GM23248 (cell line): Measurements from ENCODE around the gene PDZD7. TPM values are rescaled to one million over a fixed set of nuclear protein-coding genes. Genes with fewer than 3 reads are reported as not detected.
A peak's percentile ranks its signal among the peaks of the same experiment; 100 is the strongest.

Experiments used
- DNase-seq: peaks from one replicate; pipeline ENCODE4 v3.0.0-alpha.2; 2015
- H2AFZ ChIP-seq: fragments of 200-600 bp; sonication (generic); 2 replicates; pipeline ENCODE4 v1.6.1; 2016; ENCODE audit warnings: antibody characterized with exemption
- H3F3A ChIP-seq: fragments of 200-600 bp; sonication (generic); 2 replicates; pipeline ENCODE4 v1.6.1; 2016; ENCODE audit warnings: mild to moderate bottlenecking, antibody characterized with exemption, mixed run types; ENCODE audit not compliant: insufficient read depth
- H3K27ac ChIP-seq: fragments of 200-600 bp; sonication (generic); 2 replicates; pipeline ENCODE4 v1.5.1; 2016; ENCODE audit warnings: mild to moderate bottlenecking
- H3K27me3 ChIP-seq: fragments of 200-600 bp; sonication (generic); replicated peaks from 2 replicates; pipeline ENCODE4 v1.6.1; 2016; ENCODE audit warnings: mild to moderate bottlenecking; ENCODE audit not compliant: insufficient read depth
- H3K36me3 ChIP-seq: fragments of 200-600 bp; sonication (generic); 2 replicates; pipeline ENCODE4 v1.6.1; 2016; ENCODE audit warnings: low read depth, mild to moderate bottlenecking
- H3K4me1 ChIP-seq: fragments of 200-600 bp; sonication (generic); 2 replicates; pipeline ENCODE4 v1.6.1; 2016; ENCODE audit warnings: mild to moderate bottlenecking; ENCODE audit not compliant: insufficient read depth
- H3K4me2 ChIP-seq: fragments of 200-600 bp; sonication (generic); one replicate; pipeline ENCODE4 v1.6.1; 2016; ENCODE audit warnings: mild to moderate bottlenecking; ENCODE audit not compliant: unreplicated experiment
- H3K4me3 ChIP-seq: fragments of 200-600 bp; sonication (generic); 2 replicates; pipeline ENCODE4 v1.5.1; 2016; ENCODE audit warnings: mild to moderate bottlenecking
- H3K79me2 ChIP-seq: fragments of 200-600 bp; sonication (generic); 2 replicates; pipeline ENCODE4 v1.6.1; 2016; ENCODE audit warnings: mild to moderate bottlenecking; ENCODE audit not compliant: insufficient read depth
- H3K9ac ChIP-seq: fragments of 200-600 bp; sonication (generic); 2 replicates; pipeline ENCODE4 v1.6.1; 2016; ENCODE audit warnings: mild to moderate bottlenecking
- H3K9me2 ChIP-seq: fragments of 200-600 bp; sonication (generic); 2 replicates; pipeline ENCODE4 v1.6.1; 2016; ENCODE audit warnings: mixed run types, mild to moderate bottlenecking, moderate library complexity; ENCODE audit not compliant: insufficient read depth
- H3K9me3 ChIP-seq: fragments of 200-600 bp; sonication (generic); one replicate; pipeline ENCODE4 v1.6.1; 2017; ENCODE audit warnings: low read depth
- H4K20me1 ChIP-seq: fragments of 200-600 bp; sonication (generic); 2 replicates; pipeline ENCODE4 v1.6.0; 2016; ENCODE audit not compliant: insufficient read depth
- EZH2 ChIP-seq: fragments of 200-600 bp; sonication (generic); IDR thresholded peaks from 2 replicates; pipeline ENCODE4 v1.6.1; 2018; ENCODE audit warnings: antibody characterized with exemption, mild to moderate bottlenecking; ENCODE audit not compliant: insufficient read depth, poor library complexity, severe bottlenecking
- EZH2phosphoT487 ChIP-seq: fragments of 200-600 bp; sonication (generic); IDR thresholded peaks from 2 replicates; pipeline ENCODE4 v1.6.1; 2018; ENCODE audit warnings: antibody characterized with exemption, moderate library complexity, mild to moderate bottlenecking, low read depth; ENCODE audit not compliant: insufficient read depth
- WGBS, 2 experiments: methylation state at CpG; one replicate each; pipeline ENCODE4 v1.1.6; 2015 to 2017; ENCODE audit warnings: low lambda C conversion rate in 2 of 2, low coverage in 1 of 2; ENCODE audit errors: missing lambda C conversion rate in 2 of 2; 5-methylcytosine and 5-hydroxymethylcytosine counted together
- in situ Hi-C: fragments of 300-500 bp; cut with MboI; formaldehyde crosslinking; loops from 2 replicates; pipeline ENCODE4 v1.15.0; 2020
- polyA plus RNA-seq: library from polyadenylated mRNA; unstranded; fragments of >200 nt; fragmentation: Nextera tagmentation; extraction: Ambion mirVana; gene quantifications from 2 replicates; pipeline ENCODE4 v1.2.1, GENCODE V29; 2016
- total RNA-seq: library from RNA; depleted of rRNA; stranded (reverse); fragments of >200 nt; shearing (Covaris generic); gene quantifications from 2 replicates; pipeline ENCODE4 v1.2.3, GENCODE V29; 2014

PDZD7 gene
- total and polyA plus RNA-seq, 2 experiments from 2014 or later = 0.54 to 1.1 TPM

DNA sequence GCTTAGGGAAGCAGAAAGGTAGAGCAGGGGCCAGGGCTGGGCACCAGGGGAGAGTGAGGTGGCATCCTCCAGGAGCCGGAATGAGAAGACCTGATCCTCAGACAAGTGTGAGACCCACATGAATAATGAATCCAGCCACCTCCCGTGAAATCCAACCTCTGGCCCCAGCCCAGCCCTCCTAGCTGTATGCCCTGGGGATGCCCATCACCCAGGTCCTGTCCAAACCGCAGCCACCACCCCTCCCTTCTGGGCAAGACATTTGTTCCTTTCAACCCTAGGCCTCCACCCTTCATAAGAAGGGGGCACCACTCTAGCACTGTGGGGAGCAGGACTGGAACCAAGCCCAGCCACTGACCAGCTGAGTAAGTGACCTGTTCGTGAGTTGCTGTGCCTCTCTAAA is 9.7 kb downstream of the PDZD7 start:
- H3K9me3 ChIP-seq = no peaks in the 10 kb centered on the region
- no peak overlapping the region for H2AFZ ChIP-seq
- H3K27ac ChIP-seq = no peak overlapping the region
- H3K4me2 ChIP-seq = no peak overlapping the region
- in situ Hi-C loops = no loop called here
- no peaks in the 10 kb centered on the region for H3F3A ChIP-seq
- no peaks in the 10 kb centered on the region for H3K27me3 ChIP-seq
- no peaks in the 10 kb centered on the region for H3K9me2 ChIP-seq
- no peaks in the 10 kb centered on the region for H3K36me3 ChIP-seq
- TF ChIP-seq EZH2phosphoT487 = no peak
- TF ChIP-seq EZH2 = no peak
- WGBS, 2 experiments = 77 to 79% methylated on average over 3 to 4 of the region's 4 CpGs
- no peak overlapping the region for H3K4me3 ChIP-seq
- H4K20me1 ChIP-seq = no peaks in the 10 kb centered on the region
- no peaks in the 10 kb centered on the region for H3K79me2 ChIP-seq
- H3K4me1 ChIP-seq = no peaks in the 10 kb centered on the region
- no peak overlapping the region for H3K9ac ChIP-seq
- no peak for DNase-seq

DNA sequence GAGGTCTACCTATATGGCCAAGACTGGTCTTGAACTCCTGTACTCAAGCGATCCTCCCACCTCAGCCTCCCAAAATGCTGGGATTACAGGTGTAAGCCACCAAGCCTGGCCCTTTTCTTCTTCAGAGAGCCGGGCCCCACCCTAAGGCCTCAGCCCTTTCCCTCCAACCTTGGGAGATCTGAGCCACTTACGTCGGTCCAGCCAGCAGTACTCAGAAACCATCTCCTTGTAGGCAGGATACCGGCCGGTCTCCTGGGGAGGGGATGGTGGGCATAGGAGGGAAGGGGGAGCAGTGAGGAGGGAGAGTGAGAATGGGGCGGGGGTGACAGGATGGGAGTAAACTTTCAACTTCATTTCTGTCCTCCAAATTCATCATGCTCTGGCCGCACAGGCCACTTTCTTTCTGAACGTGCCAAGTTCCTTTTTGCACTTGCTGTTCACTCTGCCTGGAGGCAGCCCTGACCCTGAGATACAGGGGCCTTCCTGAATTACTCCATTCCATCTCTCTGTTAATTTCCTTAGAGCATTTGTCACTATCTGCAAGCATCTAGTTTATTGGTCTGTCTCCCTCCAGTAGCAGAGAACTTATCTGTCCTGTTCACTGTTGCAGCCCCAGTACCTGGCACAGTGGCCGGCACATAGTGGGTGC is 10.4 kb downstream of the PDZD7 start:
- no peaks in the 10 kb centered on the region for H3K79me2 ChIP-seq
- H3K9ac ChIP-seq = no peak overlapping the region
- H3F3A ChIP-seq = no peaks in the 10 kb centered on the region
- in situ Hi-C loops = no loop called here
- no peaks in the 10 kb centered on the region for H3K36me3 ChIP-seq
- no peaks in the 10 kb centered on the region for H4K20me1 ChIP-seq
- H3K9me2 ChIP-seq = no peaks in the 10 kb centered on the region
- H3K4me3 ChIP-seq = no peak overlapping the region
- no peak overlapping the region for H2AFZ ChIP-seq
- no peak overlapping the region for H3K4me2 ChIP-seq
- no peak for DNase-seq
- TF ChIP-seq EZH2 (no peak), EZH2phosphoT487 (no peak)
- no peaks in the 10 kb centered on the region for H3K4me1 ChIP-seq
- no peaks in the 10 kb centered on the region for H3K27me3 ChIP-seq
- H3K27ac ChIP-seq = no peak overlapping the region
- WGBS, 2 experiments = 74 to 77% methylated on average over 10 of the region's 10 CpGs
- no peaks in the 10 kb centered on the region for H3K9me3 ChIP-seq

DNA sequence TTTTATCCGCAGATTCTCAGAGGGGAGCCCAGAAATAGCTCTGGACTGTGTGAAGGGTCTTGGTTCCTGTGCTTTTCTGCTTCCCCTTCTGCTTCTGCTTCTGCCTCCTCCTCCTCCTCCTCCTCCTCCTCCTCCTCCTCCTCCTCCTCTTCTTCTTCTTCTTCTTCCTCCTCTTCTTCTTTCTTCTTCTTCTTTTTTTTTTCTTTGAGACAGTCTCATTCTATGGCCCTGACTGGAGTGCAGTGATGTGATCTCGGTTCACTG is 11.6 kb downstream of the PDZD7 start:
- peaks cover 6% of the 10 kb centered on the region for H3K4me1 ChIP-seq
- H3K79me2 ChIP-seq = no peaks in the 10 kb centered on the region
- H3K27me3 ChIP-seq = no peaks in the 10 kb centered on the region
- H3K4me2 ChIP-seq = no peak overlapping the region
- no peaks in the 10 kb centered on the region for H3K9me3 ChIP-seq
- in situ Hi-C loops = no loop called here
- 0 out of 2 replicates have a peak, but pooled peaks cover 7% of the 10 kb centered on the region for H3F3A ChIP-seq
- DNase-seq = no peak
- no peak overlapping the region for H3K27ac ChIP-seq
- H3K9me2 ChIP-seq = no peaks in the 10 kb centered on the region
- H4K20me1 ChIP-seq = no peaks in the 10 kb centered on the region
- no peak overlapping the region for H3K9ac ChIP-seq
- H3K4me3 ChIP-seq = no peak overlapping the region
- H3K36me3 ChIP-seq = no peaks in the 10 kb centered on the region
- no peak overlapping the region for H2AFZ ChIP-seq
- TF ChIP-seq EZH2phosphoT487 (no peak), EZH2 (no peak)
- WGBS, 2 experiments = 64 to 66% methylated on average over 2 of the region's 2 CpGs

DNA sequence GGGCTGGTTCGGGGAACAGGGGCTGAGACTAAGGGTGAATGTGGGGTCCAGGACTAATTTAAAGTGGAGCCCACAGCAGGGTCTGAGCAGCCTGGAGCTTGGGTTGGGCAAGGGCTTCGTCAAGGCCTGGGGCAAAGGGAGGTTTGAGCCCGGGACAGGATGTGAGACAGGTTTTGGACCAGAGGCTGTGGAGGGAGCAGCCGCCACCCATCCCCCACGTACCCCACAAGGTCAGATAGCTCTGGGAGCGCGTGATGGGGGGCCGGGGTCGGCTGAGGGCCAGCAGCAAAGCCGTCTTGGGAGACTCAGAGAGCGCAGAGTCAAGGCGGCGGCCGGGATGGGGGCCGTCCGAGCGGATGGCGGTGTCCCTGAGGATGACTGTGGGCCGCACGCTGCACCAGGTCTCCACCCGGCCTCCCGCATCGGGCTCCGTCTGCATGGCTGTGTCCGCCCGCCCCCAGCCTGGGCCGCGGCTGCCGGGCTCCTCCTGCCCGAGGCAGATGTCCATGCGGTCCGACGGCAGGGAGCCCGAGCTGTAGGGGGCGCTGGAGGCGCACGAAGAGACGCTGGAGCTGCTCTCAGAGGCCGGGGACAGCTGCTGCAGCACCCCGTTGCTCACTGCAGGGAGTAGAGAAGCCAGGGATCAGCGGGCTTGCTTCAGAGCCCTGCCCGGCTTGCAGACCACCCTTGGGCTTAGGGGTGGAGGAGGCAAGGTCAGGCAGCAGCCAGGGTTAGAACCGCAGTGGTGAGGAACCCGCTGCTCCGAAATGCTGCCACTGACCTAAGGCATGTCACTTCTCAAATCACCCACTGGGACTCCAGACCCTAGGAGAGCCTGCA is 12.1 kb downstream of the PDZD7 start:
- H3K4me1 ChIP-seq = peaks cover 6% of the 10 kb centered on the region
- no peak overlapping the region for H3K27ac ChIP-seq
- H3F3A ChIP-seq = 0 out of 2 replicates have a peak, but pooled peaks cover 7% of the 10 kb centered on the region
- DNase-seq = peak; percentile 93
- TF ChIP-seq EZH2phosphoT487 (no peak), EZH2 (no peak)
- no peak overlapping the region for H2AFZ ChIP-seq
- H3K9me2 ChIP-seq = no peaks in the 10 kb centered on the region
- no peaks in the 10 kb centered on the region for H4K20me1 ChIP-seq
- no peaks in the 10 kb centered on the region for H3K9me3 ChIP-seq
- no peak overlapping the region for H3K4me3 ChIP-seq
- no peaks in the 10 kb centered on the region for H3K79me2 ChIP-seq
- no peaks in the 10 kb centered on the region for H3K36me3 ChIP-seq
- in situ Hi-C loops = no loop called here
- no peak overlapping the region for H3K4me2 ChIP-seq
- H3K9ac ChIP-seq = no peak overlapping the region
- H3K27me3 ChIP-seq = no peaks in the 10 kb centered on the region
- whole genome bisulfite sequencing, 2 experiments = 22 to 35% methylated on average over 27 to 45 of the region's 45 CpGs
